CD4-positive, alpha-beta T cell treated with Interleukin-15 for 1 hour (primary cell): ENCODE results near the gene RASGRP4.

Source experiments
- DNase-seq: peaks from one replicate; pipeline ENCODE4 v3.0.0-alpha.2; 2020

RASGRP4 gene

GRCh38 chr19:38445362-38445761, 19.3 kb upstream of the RASGRP4 start:
- no peak for DNase-seq

- no peak for DNase-seq
These were observed 18.0 kb upstream of the RASGRP4 start for GRCh38 chr19:38444026-38444425.

- no peak for DNase-seq
These were observed 17.5 kb upstream of the RASGRP4 start for GRCh38 chr19:38443458-38443999.

GRCh38 chr19:38442736-38443135, 16.7 kb upstream of the RASGRP4 start:
- no peak for DNase-seq

- no peak for DNase-seq
These were observed 15.8 kb upstream of the RASGRP4 start for GRCh38 chr19:38441657-38442348.

- DNase-seq = no peak
These were observed 14.6 kb upstream of the RASGRP4 start for GRCh38 chr19:38440592-38440991.

- DNase-seq = no peak
These were observed 11.9 kb upstream of the RASGRP4 start for GRCh38 chr19:38437917-38438316.

GRCh38 chr19:38437295-38437694, 11.3 kb upstream of the RASGRP4 start:
- no peak for DNase-seq

GRCh38 chr19:38434549-38435051, 8.6 kb upstream of the RASGRP4 start:
- DNase-seq = no peak

- peak; percentile 51 for DNase-seq
These were observed 7.3 kb upstream of the RASGRP4 start, which contains the start of gene RYR1 for GRCh38 chr19:38433268-38433733. RYR1 (plus strand) TSS chr19:38433691; CDS start chr19:38433830, 139 bp downstream.

- DNase-seq = no peak
These were observed 4.9 kb upstream of the RASGRP4 start for GRCh38 chr19:38430931-38431330.

GRCh38 chr19:38429811-38430156, 3.8 kb upstream of the RASGRP4 start:
- DNase-seq = no peak

GRCh38 chr19:38429055-38429810, 3.2 kb upstream of the RASGRP4 start:
- DNase-seq = no peak

- DNase-seq = peak; percentile 24
These were observed 1.1 kb upstream of the RASGRP4 start for GRCh38 chr19:38427035-38427677.

- no peak for DNase-seq
These were observed 703 bp downstream of the RASGRP4 start for GRCh38 chr19:38425222-38425809.

GRCh38 chr19:38424272-38424671, 1.7 kb downstream of the RASGRP4 start:
- DNase-seq = no peak

GRCh38 chr19:38422438-38422837, 3.6 kb downstream of the RASGRP4 start:
- no peak for DNase-seq

- no peak for DNase-seq
These were observed 4.2 kb downstream of the RASGRP4 start for GRCh38 chr19:38421856-38422255.

- DNase-seq = no peak
These were observed 5.1 kb downstream of the RASGRP4 start for GRCh38 chr19:38420935-38421334.

GRCh38 chr19:38417544-38418506, 8.2 kb downstream of the RASGRP4 start:
- DNase-seq = peak; percentile 83

GRCh38 chr19:38417146-38417543, 8.9 kb downstream of the RASGRP4 start:
- DNase-seq = no peak

- no peak for DNase-seq
These were observed 12.6 kb downstream of the RASGRP4 start for GRCh38 chr19:38413416-38413815.
